Measurements from ENCODE around the gene ONECUT1. TPM values are rescaled to one million over a fixed set of nuclear protein-coding genes. Genes with fewer than 3 reads are reported as not detected.
"Not testable (repeated sequence)": the region's sequence is repeated elsewhere in the genome, so short reads cannot be mapped to it uniquely, and the experiment has no call there.

Gene ONECUT1
- total RNA-seq, result 0.15 to 0.67 TPM in 2 of 3 replicates, not detected in the other
- long read RNA-seq, result 0 reads

- no peaks in the 10 kb centered on the region for H3K9me3 Mint-ChIP-seq (ENCODE audit: low read depth)
- DNase-seq (ENCODE audit: low spot score), result no peak
- no peak for TF ChIP-seq CTCF (IDR thresholded peaks at IDR 0.05)
- H3K4me1 Mint-ChIP-seq (ENCODE audit: low read depth), result peaks cover 20% of the 10 kb centered on the region
- no peak within 1 kb of the TSS for H3K27ac Mint-ChIP-seq (ENCODE audit: unreplicated experiment)
- peaks cover 1% of the 10 kb centered on the region for H3K36me3 Mint-ChIP-seq (ENCODE audit: low read depth)
- peaks cover 49% of the 10 kb centered on the region for H3K27me3 Mint-ChIP-seq (ENCODE audit: low read depth)
- H3K4me3 Mint-ChIP-seq (ENCODE audit: unreplicated experiment), result peak within 1 kb of the TSS; percentile 72
Measured at GRCh38 chr15:52790169-52790708, at the start of gene ONECUT1. ONECUT1 (minus strand) TSS chr15:52790336; CDS start chr15:52789884, 452 bp downstream.

- Mint-ChIP-seq H3K36me3 (ENCODE audit: low read depth) (no peaks in the 10 kb centered on the region), H3K27ac (ENCODE audit: unreplicated experiment) (no peak overlapping the region), H3K9me3 (ENCODE audit: low read depth) (peaks cover 6% of the 10 kb centered on the region), H3K4me3 (ENCODE audit: unreplicated experiment) (no peak overlapping the region), H3K27me3 (ENCODE audit: low read depth) (peaks cover 19% of the 10 kb centered on the region), H3K4me1 (ENCODE audit: low read depth) (no peaks in the 10 kb centered on the region)
- DNase-seq (ENCODE audit: low spot score), result no peak
- TF ChIP-seq CTCF (IDR thresholded peaks at IDR 0.05), result no peak
Measured at GRCh38 chr15:52834379-52834778, 44.2 kb upstream of the ONECUT1 start.

GRCh38 chr15:52824169-52824942, 34.2 kb upstream of the ONECUT1 start:
- not testable (repeated sequence) for H3K27ac Mint-ChIP-seq (ENCODE audit: unreplicated experiment); H3K4me3 Mint-ChIP-seq (ENCODE audit: unreplicated experiment); H3K9me3 Mint-ChIP-seq (ENCODE audit: low read depth); DNase-seq (ENCODE audit: low spot score); H3K4me1 Mint-ChIP-seq (ENCODE audit: low read depth); H3K36me3 Mint-ChIP-seq (ENCODE audit: low read depth)
- H3K27me3 Mint-ChIP-seq (ENCODE audit: low read depth), result peaks cover 23% of the 10 kb centered on the region

GRCh38 chr15:52822475-52822874, 32.3 kb upstream of the ONECUT1 start:
- peaks cover 2% of the 10 kb centered on the region for H3K9me3 Mint-ChIP-seq (ENCODE audit: low read depth)
- peaks cover 41% of the 10 kb centered on the region for H3K27me3 Mint-ChIP-seq (ENCODE audit: low read depth)
- no peaks in the 10 kb centered on the region for H3K4me1 Mint-ChIP-seq (ENCODE audit: low read depth)
- H3K36me3 Mint-ChIP-seq (ENCODE audit: low read depth), result no peaks in the 10 kb centered on the region
- H3K27ac Mint-ChIP-seq (ENCODE audit: unreplicated experiment), result no peak overlapping the region
- no peak for DNase-seq (ENCODE audit: low spot score)
- no peak for TF ChIP-seq CTCF (IDR thresholded peaks at IDR 0.05)
- no peak overlapping the region for H3K4me3 Mint-ChIP-seq (ENCODE audit: unreplicated experiment)

GRCh38 chr15:52819253-52819652, 29.1 kb upstream of the ONECUT1 start:
- DNase-seq (ENCODE audit: low spot score), result no peak
- Mint-ChIP-seq H3K9me3 (ENCODE audit: low read depth) (peaks cover 7% of the 10 kb centered on the region), H3K27me3 (ENCODE audit: low read depth) (peaks cover 41% of the 10 kb centered on the region), H3K4me1 (ENCODE audit: low read depth) (no peaks in the 10 kb centered on the region), H3K27ac (ENCODE audit: unreplicated experiment) (no peak overlapping the region), H3K36me3 (ENCODE audit: low read depth) (no peaks in the 10 kb centered on the region), H3K4me3 (ENCODE audit: unreplicated experiment) (no peak overlapping the region)
- TF ChIP-seq CTCF (IDR thresholded peaks at IDR 0.05), result no peak

- DNase-seq (ENCODE audit: low spot score), result not testable (repeated sequence)
- H3K27me3 Mint-ChIP-seq (ENCODE audit: low read depth), result peaks cover 52% of the 10 kb centered on the region
Measured at GRCh38 chr15:52815899-52816298, 25.8 kb upstream of the ONECUT1 start.

More at GRCh38 chr15:52815899-52816298, 25.8 kb upstream of the ONECUT1 start:
- not testable (repeated sequence) for H3K9me3 Mint-ChIP-seq (ENCODE audit: low read depth); H3K4me1 Mint-ChIP-seq (ENCODE audit: low read depth); H3K27ac Mint-ChIP-seq (ENCODE audit: unreplicated experiment); H3K4me3 Mint-ChIP-seq (ENCODE audit: unreplicated experiment); H3K36me3 Mint-ChIP-seq (ENCODE audit: low read depth)
